T1000 (cell line): Measurements from ENCODE around the gene DNAJC4.

ENCODE experiments used
- DNase-seq: peaks from one replicate; lab custom pipeline; 2025; ENCODE audit warnings: mixed read lengths; lab: John Stamatoyannopoulos, UW

Gene DNAJC4, protein sequence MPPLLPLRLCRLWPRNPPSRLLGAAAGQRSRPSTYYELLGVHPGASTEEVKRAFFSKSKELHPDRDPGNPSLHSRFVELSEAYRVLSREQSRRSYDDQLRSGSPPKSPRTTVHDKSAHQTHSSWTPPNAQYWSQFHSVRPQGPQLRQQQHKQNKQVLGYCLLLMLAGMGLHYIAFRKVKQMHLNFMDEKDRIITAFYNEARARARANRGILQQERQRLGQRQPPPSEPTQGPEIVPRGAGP

GRCh38 chr11:64230171-64230984 is at the start of gene DNAJC4:
DNAJC4 (plus strand) TSS chr11:64230548; CDS start chr11:64230855, 307 bp downstream.
- peak; percentile 80 for DNase-seq

DNA sequence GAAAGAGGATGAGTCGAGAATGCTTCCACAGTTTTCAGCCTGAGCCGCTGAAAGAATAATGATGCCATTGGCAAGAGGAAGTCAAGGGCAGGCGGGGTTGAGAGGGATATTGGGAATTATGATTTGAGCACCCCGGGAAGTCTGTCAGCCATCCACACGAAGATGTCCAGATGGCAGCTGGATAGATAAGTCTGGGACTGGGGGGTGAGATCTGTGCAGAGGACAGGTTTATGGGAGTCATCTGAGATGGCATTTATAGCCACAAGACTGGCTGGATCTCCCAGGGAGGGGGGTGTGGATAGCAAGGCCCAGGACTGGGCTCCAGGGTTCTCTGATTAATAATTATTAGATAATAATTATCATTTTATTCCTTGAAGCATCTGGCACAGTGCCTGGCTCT is 49.5 kb upstream of the DNAJC4 start:
- no peak for DNase-seq

GRCh38 chr11:64181506-64182411 is 48.6 kb upstream of the DNAJC4 start:
- DNase-seq: peak; percentile 72

DNA sequence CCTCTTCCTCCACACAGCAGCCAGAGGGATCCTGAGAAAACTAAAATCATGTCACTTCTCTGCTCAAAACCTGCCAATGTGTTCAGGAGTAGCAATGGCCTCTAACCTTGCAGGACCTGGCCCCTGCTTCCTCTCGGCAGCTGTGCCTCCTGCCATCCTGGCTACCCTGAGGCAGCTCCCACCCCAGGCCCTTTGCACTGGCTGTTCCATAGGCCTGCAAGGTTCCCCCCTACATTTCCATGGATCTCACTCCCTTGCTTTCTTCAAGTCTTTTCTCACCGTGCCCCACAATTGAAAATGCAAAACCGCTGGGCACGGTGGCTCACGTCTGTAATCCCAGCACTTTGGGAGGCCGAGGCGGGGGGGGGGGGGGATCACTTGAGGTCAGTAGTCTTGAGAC is 46.5 kb upstream of the DNAJC4 start:
- DNase-seq: no peak

DNA sequence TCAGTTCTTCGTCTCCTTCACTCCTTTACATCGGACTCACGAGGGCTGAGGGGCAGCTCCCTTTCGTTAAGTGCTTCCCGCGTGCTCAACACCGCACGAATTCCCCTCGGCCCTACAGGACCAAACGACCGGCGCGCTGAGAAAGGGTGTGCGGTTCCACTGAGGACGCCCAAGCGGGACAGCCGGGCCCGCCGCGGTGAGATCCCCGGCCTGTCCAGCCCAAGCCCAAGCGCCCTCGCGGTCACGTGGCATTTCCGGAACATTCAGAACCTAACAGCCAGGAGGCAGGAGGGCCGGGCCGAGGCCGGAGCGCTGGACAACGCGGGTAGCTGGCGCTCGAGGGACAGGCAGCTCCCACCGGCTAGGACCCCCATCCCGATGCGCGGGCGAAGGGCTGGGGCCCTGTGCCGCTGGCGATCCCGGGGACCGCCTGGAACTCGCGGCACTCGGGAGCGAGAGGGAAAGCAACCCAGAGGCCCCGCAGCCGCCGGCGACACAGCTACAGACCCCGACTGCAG is 45.1 kb upstream of the DNAJC4 start:
- no peak for DNase-seq

- peak; percentile 99 for DNase-seq
These were observed 44.5 kb upstream of the DNAJC4 start, which contains the start of gene STIP1 for GRCh38 chr11:64185693-64186491. STIP1 (plus strand) TSS chr11:64186171; CDS start chr11:64186262, 91 bp downstream.

DNA sequence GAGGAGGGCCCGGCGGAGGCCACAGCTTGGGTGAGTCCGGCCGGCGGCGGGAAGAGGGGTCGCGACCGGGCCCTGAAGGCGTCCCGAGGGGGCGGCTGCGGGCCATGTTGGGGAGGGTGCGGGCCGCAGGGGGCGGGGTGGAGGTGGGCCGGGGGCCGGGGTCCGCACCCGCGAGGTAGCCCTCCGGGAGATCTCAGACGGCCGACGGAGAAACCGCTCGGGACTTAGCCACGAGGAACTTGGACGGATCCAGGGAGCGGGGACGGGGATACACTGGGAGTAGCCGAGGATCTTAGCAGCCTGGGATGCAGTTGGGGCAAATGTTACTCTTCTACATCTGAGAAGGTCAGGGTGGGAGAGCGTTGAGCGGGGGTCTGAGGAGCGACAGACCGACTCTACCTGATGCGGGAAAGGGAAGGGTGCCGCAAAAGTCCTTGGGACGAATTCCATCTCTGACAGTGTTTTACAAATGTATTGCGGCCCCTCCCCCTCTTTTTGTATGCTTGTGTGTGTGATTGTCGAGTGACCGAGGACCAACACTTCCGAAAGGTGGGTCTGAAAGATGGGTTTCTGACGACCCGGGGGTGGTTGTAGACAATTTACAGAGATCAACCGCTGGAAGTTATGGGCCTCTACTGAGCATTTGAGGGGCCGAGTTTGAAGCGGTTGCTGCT is 43.7 kb upstream of the DNAJC4 start:
- DNase-seq: no peak

GRCh38 chr11:64192434-64192833 is 37.9 kb upstream of the DNAJC4 start:
- no peak for DNase-seq

DNA sequence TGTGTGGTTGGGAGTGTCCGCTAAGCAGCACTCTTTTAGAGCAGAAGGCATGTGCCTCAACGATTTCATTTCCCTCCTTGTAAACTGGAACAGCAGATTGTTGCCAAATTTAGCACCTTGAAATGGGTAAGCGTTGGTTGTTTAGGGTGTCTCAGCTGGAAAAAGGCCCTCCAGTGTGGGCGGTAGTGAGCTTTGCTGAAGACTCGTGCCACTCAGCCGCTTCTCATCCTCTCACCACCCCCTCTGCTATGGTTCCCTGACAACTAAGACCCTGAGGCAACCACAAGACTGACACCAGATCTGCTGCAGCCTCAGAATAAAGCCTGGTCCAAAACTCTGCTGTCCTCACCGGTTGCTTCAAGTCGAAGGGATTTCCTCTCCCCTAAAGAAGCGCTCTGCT is 33.7 kb upstream of the DNAJC4 start:
- no peak for DNase-seq

DNA sequence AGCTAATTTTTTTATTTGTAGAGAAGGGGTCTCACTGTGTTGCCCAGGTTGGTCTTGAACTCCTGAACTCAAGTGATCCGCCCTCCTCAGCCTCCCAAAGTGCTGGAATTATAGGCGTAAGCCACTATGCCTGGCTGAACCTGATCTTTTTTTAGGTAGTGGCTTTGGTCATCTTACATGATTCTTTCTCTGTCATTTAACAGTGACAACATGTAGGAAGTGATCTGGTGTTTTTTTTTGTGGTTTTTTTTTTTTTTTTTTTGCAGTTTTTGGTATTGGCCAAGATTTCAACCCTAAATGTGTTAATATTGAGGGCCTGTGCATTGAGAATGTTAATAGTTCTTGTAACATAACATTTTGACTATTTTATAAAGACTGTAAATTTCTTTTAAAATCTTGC is 31.8 kb upstream of the DNAJC4 start:
- DNase-seq: no peak

- DNase-seq: no peak
These were observed 28.8 kb upstream of the DNAJC4 start for GRCh38 chr11:64201543-64201942.

DNA sequence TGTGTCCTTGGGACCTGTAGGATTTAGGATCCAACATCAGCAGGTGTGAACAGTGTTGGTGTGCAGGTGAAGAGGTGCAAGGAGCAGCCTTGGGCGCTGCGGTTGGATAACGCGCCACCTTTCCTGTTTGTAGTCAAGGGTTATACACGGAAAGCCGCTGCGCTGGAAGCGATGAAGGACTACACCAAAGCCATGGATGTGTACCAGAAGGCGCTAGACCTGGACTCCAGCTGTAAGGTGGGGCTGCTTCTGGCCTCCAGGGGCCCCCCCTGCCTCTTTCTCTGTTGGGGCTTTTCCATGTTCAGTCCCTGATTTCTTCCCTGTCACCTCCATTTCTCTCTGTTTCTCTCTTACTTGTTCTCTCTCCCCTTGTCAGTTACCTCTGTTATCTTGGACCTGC is 27.4 kb upstream of the DNAJC4 start:
- no peak for DNase-seq

DNA sequence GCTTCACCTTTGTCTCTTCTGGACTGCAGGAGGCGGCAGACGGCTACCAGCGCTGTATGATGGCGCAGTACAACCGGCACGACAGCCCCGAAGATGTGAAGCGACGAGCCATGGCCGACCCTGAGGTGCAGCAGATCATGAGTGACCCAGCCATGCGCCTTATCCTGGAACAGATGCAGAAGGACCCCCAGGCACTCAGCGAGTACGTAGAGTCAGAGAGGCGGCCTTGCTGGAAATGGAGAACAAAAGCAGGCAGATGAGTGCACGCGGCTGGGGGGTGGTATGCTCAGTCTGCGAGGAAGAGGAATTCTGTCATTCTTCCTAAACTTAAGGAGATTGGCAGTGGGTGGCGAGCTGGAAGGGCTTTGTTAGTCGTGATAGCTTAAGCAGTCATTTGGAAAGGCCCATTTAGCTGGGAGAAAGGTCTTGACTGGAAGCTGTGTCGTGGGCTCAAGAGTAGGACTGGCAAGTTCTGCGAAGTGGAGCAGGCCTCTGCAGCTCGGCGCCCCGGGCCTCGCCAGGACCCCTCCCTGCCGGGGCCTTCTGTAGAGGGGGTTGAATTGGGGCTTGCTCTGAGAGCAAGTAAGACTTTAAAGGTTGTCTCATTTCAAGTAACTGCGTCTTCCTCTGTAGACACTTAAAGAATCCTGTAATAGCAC is 26.8 kb upstream of the DNAJC4 start:
- DNase-seq: no peak

DNA sequence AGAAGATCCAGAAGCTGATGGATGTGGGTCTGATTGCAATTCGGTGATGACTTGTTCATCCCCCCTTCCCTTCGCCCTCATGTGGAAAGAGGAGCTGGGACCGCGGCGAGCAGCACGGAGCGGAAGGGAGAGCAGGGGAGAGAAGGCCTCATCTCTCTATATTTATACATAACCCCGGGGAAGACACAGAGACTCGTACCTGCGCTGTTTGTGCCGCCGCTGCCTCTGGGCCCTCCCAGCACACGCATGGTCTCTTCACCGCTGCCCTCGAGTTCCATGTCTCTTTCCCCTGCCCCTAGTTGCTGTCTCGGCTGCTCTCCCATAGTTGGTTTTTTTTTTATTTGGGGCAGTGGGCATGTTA is 26.3 kb upstream of the DNAJC4 start:
- DNase-seq: no peak

GRCh38 chr11:64204464-64204989 is 25.8 kb upstream of the DNAJC4 start:
- peak; percentile 82 for DNase-seq

DNA sequence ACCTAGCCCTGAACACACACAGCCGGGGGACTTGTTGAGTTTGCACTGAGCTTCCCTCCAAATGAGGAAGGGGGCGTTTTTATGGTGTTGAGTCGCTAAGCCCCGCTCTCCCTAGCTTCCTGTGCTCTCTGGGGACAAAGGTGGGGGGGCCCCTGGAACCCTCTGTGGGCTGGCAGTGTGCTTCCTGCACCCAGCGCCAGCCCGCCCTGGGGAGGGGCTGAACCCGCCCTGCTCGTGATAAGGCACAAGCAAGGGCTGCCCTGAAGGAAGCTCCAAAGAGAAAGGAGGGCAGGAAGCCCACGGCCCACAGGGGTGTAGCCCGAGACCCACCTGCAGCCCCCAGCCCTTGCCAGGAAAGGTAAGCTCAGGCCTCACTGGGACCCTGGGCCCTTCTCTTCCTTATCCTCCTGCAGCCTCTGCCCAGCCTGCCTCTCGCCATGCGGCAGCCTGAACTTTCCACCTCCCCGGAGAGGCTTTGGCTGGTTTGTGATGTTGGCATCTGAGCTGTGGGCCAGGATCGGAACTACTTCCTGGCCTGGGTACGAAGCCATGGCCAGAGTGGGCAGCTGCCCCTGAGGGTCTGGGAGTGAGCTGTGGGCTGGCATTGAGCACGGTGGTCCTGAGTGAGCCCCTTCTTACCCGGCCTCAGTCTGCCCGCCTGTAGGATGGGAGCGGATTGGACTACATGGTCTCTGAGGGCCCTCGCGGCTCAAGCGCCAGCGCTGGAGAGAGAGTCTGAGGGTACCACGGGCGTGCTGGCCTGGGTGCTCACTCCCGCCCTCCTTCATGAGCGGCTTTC is 23.7 kb upstream of the DNAJC4 start, which contains the start of gene FERMT3:
TSS of gene FERMT3 (plus strand) at position 265 of the 799 bp plus-strand sequence. CDS start 644 bp downstream, outside the sequence.
- DNase-seq: no peak

GRCh38 chr11:64207256-64208085 is 22.9 kb upstream of the DNAJC4 start:
- DNase-seq: peak; percentile 65
